ENCODE data around the gene FAM50B. TPM values are rescaled to one million over a fixed set of nuclear protein-coding genes. Genes with fewer than 3 reads are reported as not detected.

FAM50B gene
- total and polyA plus RNA-seq, 10 of the 15 experiments (the other 5 are each of a cell fraction or from before 2014, with no cell fraction given) = 0.58 to 10.2 (median 5.9) TPM

- TF ChIP-seq SMC3 (IDR thresholded peaks at IDR 0.05; ENCODE audit: borderline replicate concordance, low read length) = no peak
- no peak for TF ChIP-seq SUZ12 (IDR thresholded peaks at IDR 0.05; ENCODE audit: unreplicated experiment)
- no peak for TF ChIP-seq HDAC2 (IDR thresholded peaks at IDR 0.05)
- TF ChIP-seq KDM1A (IDR thresholded peaks at IDR 0.05; ENCODE audit: borderline replicate concordance) = no peak
- no peak for TF ChIP-seq CBFB (IDR thresholded peaks at IDR 0.05; ENCODE audit: low read depth)
- no peak for TF ChIP-seq IRF3 (IDR thresholded peaks at IDR 0.05)
- no peak for TF ChIP-seq BMI1 (IDR thresholded peaks at IDR 0.05; ENCODE audit: borderline replicate concordance)
- TF ChIP-seq MEF2A (IDR thresholded peaks at IDR 0.05; ENCODE audit: insufficient read depth, low read depth, low read length) = no peak
- no peak for TF ChIP-seq USF1 (IDR thresholded peaks at IDR 0.05; ENCODE audit: borderline replicate concordance, extremely low read length, insufficient read depth, low read depth, low read length)
- TF ChIP-seq NR2C1 (IDR thresholded peaks at IDR 0.05) = no peak
- no peak for TF ChIP-seq LARP7 (IDR thresholded peaks at IDR 0.05)
- no peak for TF ChIP-seq RFX5 (IDR thresholded peaks at IDR 0.05; ENCODE audit: low read depth, low read length)
- no peak for TF ChIP-seq ZNF687 (IDR thresholded peaks at IDR 0.05)
- RAD21 ChIA-PET (ENCODE audit: unreplicated experiment) = no interaction called here
- DNase-seq (ENCODE audit: low read depth, low spot score) (no peak), ATAC-seq (no peak), FAIRE-seq (no peak)
- Histone ChIP-seq H3K9me3 (replicated peaks; ENCODE audit: control insufficient read depth, insufficient read depth, low read length) (no peaks in the 10 kb centered on the region; the same call in 2 of the 3 replicates), H3K27me3 (replicated peaks in 1 of 2; ENCODE audit: control insufficient read depth in 2 of 2, insufficient read depth in 2 of 2, low read length in 1 of 2) (no peaks in the 10 kb centered on the region), H2AFZ (ENCODE audit: control insufficient read depth, low read depth, low read length) (no peak overlapping the region), H3K27ac (ENCODE audit: control insufficient read depth, insufficient read depth) (no peak overlapping the region), H3K79me2 (ENCODE audit: control insufficient read depth, insufficient read depth, low read length) (peaks cover 4% of the 10 kb centered on the region), H3K4me1 (ENCODE audit: control insufficient read depth, insufficient read depth, low read length) (peaks cover 15% of the 10 kb centered on the region), H3K4me2 (ENCODE audit: control insufficient read depth, insufficient read depth) (no peak overlapping the region), H4K20me1 (ENCODE audit: control insufficient read depth, insufficient read depth) (no peaks in the 10 kb centered on the region), H3K36me3 (ENCODE audit: control insufficient read depth in 2 of 2, insufficient read depth in 2 of 2, low read length in 1 of 2) (no peaks in the 10 kb centered on the region), H3K4me3 (no peak overlapping the region), H3K9ac (ENCODE audit: control insufficient read depth, insufficient read depth, low read length) (no peak overlapping the region)
- intact Hi-C loops (cut with micrococcal nuclease; ENCODE audit: unreplicated experiment) = loop anchor here (5.0 kb wide), 2 partner anchors 105 to 135 kb away; no protein-coding TSS in a partner anchor
- no TSS peak for BruUV-seq (replicated peaks)
- in situ Hi-C loops (cut with MboI) = no loop called here
- SMC1A ChIA-PET (ENCODE audit: uncharacterized antibody, unreplicated experiment) = no interaction called here
- 87% methylated on average over 2 of the region's 2 CpGs for WGBS (ENCODE audit: insufficient coverage, insufficient replicate concordance, low lambda C conversion rate, missing lambda C conversion rate)
- POLR2A ChIA-PET = no interaction called here
- CTCF ChIA-PET = no interaction called here
These were observed 2.7 kb downstream of the FAM50B start for GRCh38 chr6:3851839-3852238.

Measured in GM12878 (cell line).